Ascending aorta (tissue), 2 donors: ENCODE data around the gene PCDH12. TPM values are rescaled to one million over a fixed set of nuclear protein-coding genes. Genes with fewer than 3 reads are reported as not detected.

Experiments
- DNase-seq, 2 donors: peaks; one replicate each; pipeline ENCODE4 v3.0.0-alpha.2; 2019; ENCODE audit warnings: low spot score in 2 of 2
- H3K27ac ChIP-seq, 2 donors: fragments of 200-600 bp; sonication (generic); one replicate each; pipeline ENCODE4 v1.5.1; 2016 to 2017; ENCODE audit warnings: mild to moderate bottlenecking in 1 of 2
- H3K27me3 ChIP-seq: fragments of 200-600 bp; sonication (generic); one replicate; pipeline ENCODE4 v1.5.1; 2017
- H3K36me3 ChIP-seq, 2 donors: fragments of 200-600 bp; sonication (generic); one replicate each; pipeline ENCODE4 v1.5.1; 2016
- H3K4me1 ChIP-seq, 2 donors: fragments of 200-600 bp; sonication (generic); one replicate each; pipeline ENCODE4 v1.5.1; 2016 to 2017; ENCODE audit warnings: mild to moderate bottlenecking in 1 of 2
- H3K4me3 ChIP-seq, 2 donors: fragments of 200-600 bp; sonication (generic); one replicate each; pipeline ENCODE4 v1.5.1; 2016 to 2017; ENCODE audit warnings: mild to moderate bottlenecking in 1 of 2
- H3K9me3 ChIP-seq, 2 donors: fragments of 200-600 bp; sonication (generic); one replicate each; pipeline ENCODE4 v1.5.1; 2016
- intact Hi-C: fragments of 100-400 bp; cut with DNase I; formaldehyde crosslinking; loops from one replicate; pipeline ENCODE4 v1.15.1; 2023
- total RNA-seq: library from RNA; depleted of rRNA; stranded (reverse); fragments of >200 nt; gene quantifications from one replicate; pipeline ENCODE4 v1.1.0, GENCODE V29; 2016
- TF ChIP-seq, protein P1 (sequence below), 3 experiments: fragments of 200-600 bp in 2 of 3; fragments of 450-650 bp in 1 of 3; sonication (generic) in 2 of 3; IDR thresholded peaks; one replicate each; pipeline ENCODE4 v1.5.1; 2016 to 2019; ENCODE audit warnings: antibody characterized with exemption in 3 of 3, mild to moderate bottlenecking in 1 of 3, moderate library complexity in 1 of 3

PCDH12 gene
- total RNA-seq, 1 donor from 2014 or later: 7.2 TPM

DNA sequence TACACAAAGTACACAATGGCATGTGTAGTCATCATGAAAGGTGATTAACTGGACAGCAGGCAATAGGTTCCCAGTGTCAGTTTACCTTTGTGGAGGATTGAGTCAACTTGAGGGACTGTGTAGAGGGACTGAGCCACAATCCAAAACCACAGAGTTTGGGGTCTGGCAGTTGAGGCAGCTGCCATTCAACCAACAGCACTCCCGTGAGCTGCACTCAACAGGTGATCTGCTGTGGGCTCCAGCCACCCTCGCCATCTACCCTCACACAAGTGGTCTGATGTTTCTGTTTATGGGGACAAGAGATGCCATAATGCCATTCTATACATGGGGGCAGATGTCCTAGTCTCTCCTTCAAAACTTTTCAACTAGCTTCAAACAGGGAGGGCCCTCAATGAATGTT, 37.2 kb downstream of the PCDH12 start:
- Histone ChIP-seq H3K4me1 (peaks cover 8 to 13% of the 10 kb centered on the region in 2 donors), H3K9me3 (no peaks in the 10 kb centered on the region), H3K4me3 (no peak overlapping the region), H3K27me3 (no peaks in the 10 kb centered on the region), H3K27ac (no peak overlapping the region), H3K36me3 (peaks cover 5 to 7% of the 10 kb centered on the region in 2 donors)
- TF ChIP-seq, protein P1, sequence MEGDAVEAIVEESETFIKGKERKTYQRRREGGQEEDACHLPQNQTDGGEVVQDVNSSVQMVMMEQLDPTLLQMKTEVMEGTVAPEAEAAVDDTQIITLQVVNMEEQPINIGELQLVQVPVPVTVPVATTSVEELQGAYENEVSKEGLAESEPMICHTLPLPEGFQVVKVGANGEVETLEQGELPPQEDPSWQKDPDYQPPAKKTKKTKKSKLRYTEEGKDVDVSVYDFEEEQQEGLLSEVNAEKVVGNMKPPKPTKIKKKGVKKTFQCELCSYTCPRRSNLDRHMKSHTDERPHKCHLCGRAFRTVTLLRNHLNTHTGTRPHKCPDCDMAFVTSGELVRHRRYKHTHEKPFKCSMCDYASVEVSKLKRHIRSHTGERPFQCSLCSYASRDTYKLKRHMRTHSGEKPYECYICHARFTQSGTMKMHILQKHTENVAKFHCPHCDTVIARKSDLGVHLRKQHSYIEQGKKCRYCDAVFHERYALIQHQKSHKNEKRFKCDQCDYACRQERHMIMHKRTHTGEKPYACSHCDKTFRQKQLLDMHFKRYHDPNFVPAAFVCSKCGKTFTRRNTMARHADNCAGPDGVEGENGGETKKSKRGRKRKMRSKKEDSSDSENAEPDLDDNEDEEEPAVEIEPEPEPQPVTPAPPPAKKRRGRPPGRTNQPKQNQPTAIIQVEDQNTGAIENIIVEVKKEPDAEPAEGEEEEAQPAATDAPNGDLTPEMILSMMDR (IDR thresholded peaks at IDR 0.05): no peak
- no peak for DNase-seq
- intact Hi-C loops: no loop called here

DNA sequence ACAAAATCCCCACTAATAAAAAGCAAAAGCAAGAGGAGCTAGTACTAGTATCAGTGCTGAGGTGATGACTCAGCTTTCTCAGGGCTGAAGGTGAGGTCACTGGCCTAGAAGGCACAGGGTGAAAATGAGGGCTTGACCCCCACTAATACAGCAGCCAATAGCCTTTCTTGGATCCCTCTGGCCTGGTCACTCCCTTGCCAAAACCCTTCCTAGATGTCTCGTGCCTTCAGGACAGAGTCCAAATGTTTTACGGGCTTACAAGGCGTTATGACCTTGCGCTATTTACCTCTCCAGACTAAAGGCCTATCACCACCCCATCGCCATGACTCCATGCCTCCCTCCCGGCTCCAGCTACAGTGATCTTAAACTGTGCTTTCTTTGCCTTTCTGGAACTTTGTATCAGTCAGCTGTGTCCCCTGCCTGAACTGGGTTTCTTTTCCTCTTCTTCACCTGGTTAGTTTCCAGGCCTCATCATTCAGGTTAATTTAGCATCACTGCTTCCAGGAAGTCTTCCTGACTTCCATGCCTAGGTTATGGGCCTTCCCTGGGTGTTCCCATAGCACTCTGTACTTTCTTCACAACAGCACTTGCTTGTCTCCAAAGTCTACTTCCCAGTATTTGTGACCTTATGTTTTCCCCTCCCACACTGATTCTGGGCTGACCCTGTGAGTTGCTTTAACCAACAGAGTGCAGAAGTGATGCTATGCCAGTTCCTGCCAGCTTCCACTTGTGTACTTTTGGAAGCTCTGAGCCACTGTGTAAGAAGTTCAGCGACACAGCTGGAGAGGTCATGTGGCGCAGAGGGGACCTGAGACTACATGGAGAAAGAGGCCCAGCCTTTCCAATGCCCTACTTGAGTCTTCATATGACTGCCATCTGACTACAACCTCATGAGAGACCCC, 38.5 kb downstream of the PCDH12 start:
- no peak for DNase-seq
- Histone ChIP-seq H3K27ac (no peak overlapping the region), H3K27me3 (no peaks in the 10 kb centered on the region), H3K9me3 (no peaks in the 10 kb centered on the region), H3K4me3 (no peak overlapping the region), H3K36me3 (no peaks in the 10 kb centered on the region), H3K4me1 (peaks cover 4 to 8% of the 10 kb centered on the region in 2 donors)
- TF ChIP-seq, protein P1 (IDR thresholded peaks at IDR 0.05): no peak
- intact Hi-C loops: no loop called here

DNA sequence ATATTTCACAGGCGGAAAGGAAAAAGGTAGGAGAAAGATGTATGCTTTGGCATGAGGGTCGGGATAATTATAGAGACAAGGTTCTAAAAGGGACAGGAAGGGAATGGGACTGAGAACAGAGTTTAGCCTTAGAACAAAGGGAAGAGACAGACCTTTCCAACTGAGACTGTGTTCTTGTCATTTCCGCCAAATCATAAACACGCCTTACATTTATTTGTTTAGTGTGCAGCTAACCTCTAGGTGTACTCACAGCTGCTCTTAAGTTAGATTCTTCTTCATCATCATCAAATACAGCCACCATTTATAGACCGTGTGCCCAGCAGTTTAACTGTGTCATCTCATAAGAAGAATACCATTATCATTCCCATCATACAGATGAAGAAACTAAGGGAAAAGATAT, 40.2 kb downstream of the PCDH12 start:
- no peaks in the 10 kb centered on the region for H3K27me3 ChIP-seq
- no peaks in the 10 kb centered on the region for H3K36me3 ChIP-seq
- H3K9me3 ChIP-seq: no peaks in the 10 kb centered on the region
- peaks cover 5 to 8% of the 10 kb centered on the region in 2 donors for H3K4me1 ChIP-seq
- TF ChIP-seq, protein P1 (IDR thresholded peaks at IDR 0.05): no peak
- DNase-seq: no peak
- intact Hi-C loops: no loop called here
- H3K27ac ChIP-seq: no peak overlapping the region
- no peak overlapping the region for H3K4me3 ChIP-seq

GRCh38 chr5:141916522-141916921, 41.5 kb downstream of the PCDH12 start:
- no peak for DNase-seq
- no peaks in the 10 kb centered on the region for H3K36me3 ChIP-seq
- H3K4me1 ChIP-seq: peaks cover 5 to 7% of the 10 kb centered on the region in 2 donors
- no peaks in the 10 kb centered on the region for H3K27me3 ChIP-seq
- no peak overlapping the region for H3K4me3 ChIP-seq
- TF ChIP-seq, protein P1 (IDR thresholded peaks at IDR 0.05): no peak
- no peak overlapping the region for H3K27ac ChIP-seq
- no peaks in the 10 kb centered on the region for H3K9me3 ChIP-seq
- intact Hi-C loops: no loop called here

GRCh38 chr5:141915881-141916336, 42.1 kb downstream of the PCDH12 start:
- Histone ChIP-seq H3K4me3 (no peak overlapping the region), H3K9me3 (no peaks in the 10 kb centered on the region), H3K4me1 (peaks cover 5 to 7% of the 10 kb centered on the region in 2 donors), H3K36me3 (no peaks in the 10 kb centered on the region), H3K27ac (no peak overlapping the region), H3K27me3 (no peaks in the 10 kb centered on the region)
- TF ChIP-seq, protein P1 (IDR thresholded peaks at IDR 0.05): no peak
- DNase-seq: no peak
- intact Hi-C loops: no loop called here
